ENCODE data around the gene FANCC.
"Not testable (repeated sequence)": the region's sequence is repeated elsewhere in the genome, so short reads cannot be mapped to it uniquely, and the experiment has no call there.

The FANCC gene

GRCh38 chr9:95218773-95219172, 98.7 kb downstream of the FANCC start:
- no peak for ATAC-seq (ENCODE audit: low read depth)

GRCh38 chr9:95217936-95218335, 99.6 kb downstream of the FANCC start:
- no peaks in the 10 kb centered on the region for H3K27me3 Mint-ChIP-seq
- ATAC-seq (ENCODE audit: low read depth) (peak; percentile 42), DNase-seq (ENCODE audit: low spot score in 2 of 2) (no peak)

More at GRCh38 chr9:95218773-95219172, 98.7 kb downstream of the FANCC start:
- H3K4me3 Mint-ChIP-seq = no peak overlapping the region
- no peak overlapping the region for H3K27ac Mint-ChIP-seq
- H3K27me3 Mint-ChIP-seq = no peaks in the 10 kb centered on the region
- H3K36me3 Mint-ChIP-seq = peaks cover 4% of the 10 kb centered on the region
- no peaks in the 10 kb centered on the region for H3K9me3 Mint-ChIP-seq
- DNase-seq (ENCODE audit: low spot score in 2 of 2) = no peak
- peaks cover 20% of the 10 kb centered on the region for H3K4me1 Mint-ChIP-seq

GRCh38 chr9:95215336-95215898, 102.1 kb downstream of the FANCC start:
- Mint-ChIP-seq H3K4me3 (no peak overlapping the region), H3K9me3 (no peaks in the 10 kb centered on the region)

More at GRCh38 chr9:95217936-95218335, 99.6 kb downstream of the FANCC start:
- Mint-ChIP-seq H3K36me3 (peaks cover 4% of the 10 kb centered on the region), H3K27ac (no peak overlapping the region), H3K9me3 (no peaks in the 10 kb centered on the region), H3K4me1 (peaks cover 20% of the 10 kb centered on the region), H3K4me3 (no peak overlapping the region)

GRCh38 chr9:95213117-95213516, 104.4 kb downstream of the FANCC start:
- H3K4me1 Mint-ChIP-seq = peaks cover 12% of the 10 kb centered on the region
- DNase-seq (ENCODE audit: low spot score in 2 of 2) = no peak
- H3K27ac Mint-ChIP-seq = no peak overlapping the region
- peaks cover 1% of the 10 kb centered on the region for H3K36me3 Mint-ChIP-seq
- H3K9me3 Mint-ChIP-seq = no peaks in the 10 kb centered on the region
- H3K27me3 Mint-ChIP-seq = no peaks in the 10 kb centered on the region
- no peak overlapping the region for H3K4me3 Mint-ChIP-seq
- ATAC-seq (ENCODE audit: low read depth) = no peak

More at GRCh38 chr9:95215336-95215898, 102.1 kb downstream of the FANCC start:
- no peak overlapping the region for H3K27ac Mint-ChIP-seq
- no peaks in the 10 kb centered on the region for H3K27me3 Mint-ChIP-seq
- peaks cover 20% of the 10 kb centered on the region for H3K4me1 Mint-ChIP-seq
- no peak for ATAC-seq (ENCODE audit: low read depth)
- H3K36me3 Mint-ChIP-seq = peaks cover 4% of the 10 kb centered on the region
- DNase-seq (ENCODE audit: low spot score in 2 of 2) = no peak

GRCh38 chr9:95211028-95211427, 106.5 kb downstream of the FANCC start:
- Mint-ChIP-seq H3K36me3 (peaks cover 1% of the 10 kb centered on the region), H3K27ac (no peak overlapping the region), H3K9me3 (no peaks in the 10 kb centered on the region), H3K27me3 (no peaks in the 10 kb centered on the region), H3K4me3 (no peak overlapping the region), H3K4me1 (peaks cover 6% of the 10 kb centered on the region)
- ATAC-seq (ENCODE audit: low read depth) (no peak), DNase-seq (ENCODE audit: low spot score in 2 of 2) (no peak)

- Mint-ChIP-seq H3K36me3 (peaks cover 1% of the 10 kb centered on the region), H3K9me3 (no peaks in the 10 kb centered on the region), H3K27me3 (no peaks in the 10 kb centered on the region)
Measured at GRCh38 chr9:95207403-95207802, 110.1 kb downstream of the FANCC start.

GRCh38 chr9:95206143-95206542, 111.4 kb downstream of the FANCC start:
- Mint-ChIP-seq H3K27me3 (no peaks in the 10 kb centered on the region), H3K4me1 (no peaks in the 10 kb centered on the region), H3K4me3 (no peak overlapping the region), H3K36me3 (peaks cover 1% of the 10 kb centered on the region), H3K27ac (no peak overlapping the region), H3K9me3 (no peaks in the 10 kb centered on the region)
- no peak for ATAC-seq (ENCODE audit: low read depth)
- DNase-seq (ENCODE audit: low spot score in 2 of 2) = no peak

More at GRCh38 chr9:95207403-95207802, 110.1 kb downstream of the FANCC start:
- no peak overlapping the region for H3K27ac Mint-ChIP-seq
- DNase-seq (ENCODE audit: low spot score in 2 of 2) (no peak), ATAC-seq (ENCODE audit: low read depth) (no peak)
- no peaks in the 10 kb centered on the region for H3K4me1 Mint-ChIP-seq
- no peak overlapping the region for H3K4me3 Mint-ChIP-seq

GRCh38 chr9:95204710-95205109, 112.8 kb downstream of the FANCC start:
- Mint-ChIP-seq H3K9me3 (no peaks in the 10 kb centered on the region), H3K36me3 (peaks cover 1% of the 10 kb centered on the region), H3K27me3 (no peaks in the 10 kb centered on the region), H3K4me3 (no peak overlapping the region), H3K4me1 (no peaks in the 10 kb centered on the region), H3K27ac (no peak overlapping the region)
- ATAC-seq (ENCODE audit: low read depth) = no peak
- no peak for DNase-seq (ENCODE audit: low spot score in 2 of 2)

GRCh38 chr9:95204310-95204709, 113.2 kb downstream of the FANCC start:
- no peak for DNase-seq (ENCODE audit: low spot score in 2 of 2)
- peaks cover 2% of the 10 kb centered on the region for H3K36me3 Mint-ChIP-seq
- ATAC-seq (ENCODE audit: low read depth) = no peak
- no peak overlapping the region for H3K4me3 Mint-ChIP-seq
- H3K9me3 Mint-ChIP-seq = no peaks in the 10 kb centered on the region
- H3K27ac Mint-ChIP-seq = no peak overlapping the region
- no peaks in the 10 kb centered on the region for H3K4me1 Mint-ChIP-seq
- H3K27me3 Mint-ChIP-seq = no peaks in the 10 kb centered on the region

- H3K27me3 Mint-ChIP-seq, H3K36me3 Mint-ChIP-seq: not testable (repeated sequence)
Measured at GRCh38 chr9:95203019-95203418, 114.5 kb downstream of the FANCC start.

GRCh38 chr9:95202076-95202681, 115.3 kb downstream of the FANCC start:
- Mint-ChIP-seq H3K36me3 (peaks cover 2% of the 10 kb centered on the region), H3K27me3 (no peaks in the 10 kb centered on the region), H3K4me1 (no peaks in the 10 kb centered on the region), H3K9me3 (no peaks in the 10 kb centered on the region), H3K27ac (no peak overlapping the region), H3K4me3 (no peak overlapping the region)
- DNase-seq (ENCODE audit: low spot score in 2 of 2) = no peak
- no peak for ATAC-seq (ENCODE audit: low read depth)

More at GRCh38 chr9:95203019-95203418, 114.5 kb downstream of the FANCC start:
- H3K9me3 Mint-ChIP-seq; DNase-seq (ENCODE audit: low spot score in 2 of 2); ATAC-seq (ENCODE audit: low read depth); H3K4me3 Mint-ChIP-seq; H3K4me1 Mint-ChIP-seq; H3K27ac Mint-ChIP-seq: not testable (repeated sequence)

- ATAC-seq (ENCODE audit: low read depth) = no peak
Measured at GRCh38 chr9:95201206-95201605, 116.3 kb downstream of the FANCC start.

GRCh38 chr9:95197692-95198271, 119.7 kb downstream of the FANCC start:
- H3K36me3 Mint-ChIP-seq = peaks cover 2% of the 10 kb centered on the region
- H3K4me1 Mint-ChIP-seq = no peaks in the 10 kb centered on the region
- ATAC-seq (ENCODE audit: low read depth) (no peak), DNase-seq (ENCODE audit: low spot score in 2 of 2) (no peak)
- H3K27me3 Mint-ChIP-seq = no peaks in the 10 kb centered on the region
- no peak overlapping the region for H3K4me3 Mint-ChIP-seq
- peaks cover 2% of the 10 kb centered on the region for H3K9me3 Mint-ChIP-seq
- H3K27ac Mint-ChIP-seq = no peak overlapping the region

More at GRCh38 chr9:95201206-95201605, 116.3 kb downstream of the FANCC start:
- DNase-seq (ENCODE audit: low spot score in 2 of 2) = no peak
- H3K27me3 Mint-ChIP-seq = no peaks in the 10 kb centered on the region
- no peaks in the 10 kb centered on the region for H3K4me1 Mint-ChIP-seq
- H3K27ac Mint-ChIP-seq = no peak overlapping the region
- H3K9me3 Mint-ChIP-seq = no peaks in the 10 kb centered on the region
- no peak overlapping the region for H3K4me3 Mint-ChIP-seq
- peaks cover 2% of the 10 kb centered on the region for H3K36me3 Mint-ChIP-seq

GRCh38 chr9:95193480-95193879, 124.0 kb downstream of the FANCC start:
- no peak for ATAC-seq (ENCODE audit: low read depth)
- Mint-ChIP-seq H3K27me3 (no peaks in the 10 kb centered on the region), H3K36me3 (peaks cover 2% of the 10 kb centered on the region), H3K9me3 (peaks cover 2% of the 10 kb centered on the region), H3K27ac (no peak overlapping the region), H3K4me1 (peaks cover 3% of the 10 kb centered on the region), H3K4me3 (no peak overlapping the region)
- no peak for DNase-seq (ENCODE audit: low spot score in 2 of 2)
